H4 (cell line): ENCODE measurements around the gene TTYH1. TPM values are rescaled to one million over a fixed set of nuclear protein-coding genes. Genes with fewer than 3 reads are reported as not detected.

Experiments used
- DNase-seq: peaks from one replicate; pipeline ENCODE4 v3.0.0-alpha.2; 2015; ENCODE audit warnings: low spot score
- total RNA-seq: library from RNA; depleted of rRNA; stranded (reverse); fragments of >200 nt; shearing (Covaris generic); gene quantifications from 2 replicates; pipeline ENCODE4 v1.2.3, GENCODE V29; 2014

Gene TTYH1
- total RNA-seq, 1 experiment from 2014 or later: not detected

DNA sequence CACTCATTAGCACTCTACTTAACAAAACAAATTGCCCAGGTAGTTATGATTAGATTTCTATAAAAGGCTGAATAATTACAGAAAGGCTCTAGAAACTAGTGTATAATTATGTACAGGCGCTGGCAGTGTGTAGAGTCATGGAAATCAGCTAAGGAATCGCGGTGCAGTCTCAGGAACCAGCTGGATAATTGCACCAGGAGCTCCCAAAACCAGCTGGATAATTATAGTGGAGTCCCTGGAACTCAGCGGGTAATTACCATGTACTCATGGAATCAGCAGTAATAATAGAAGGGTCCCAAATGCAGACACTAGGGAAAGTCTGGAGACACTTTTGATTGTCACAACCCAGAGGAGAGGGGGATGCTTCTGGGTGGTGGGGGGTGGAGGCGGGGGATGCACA, 23.2 kb upstream of the TTYH1 start:
- no peak for DNase-seq

DNA sequence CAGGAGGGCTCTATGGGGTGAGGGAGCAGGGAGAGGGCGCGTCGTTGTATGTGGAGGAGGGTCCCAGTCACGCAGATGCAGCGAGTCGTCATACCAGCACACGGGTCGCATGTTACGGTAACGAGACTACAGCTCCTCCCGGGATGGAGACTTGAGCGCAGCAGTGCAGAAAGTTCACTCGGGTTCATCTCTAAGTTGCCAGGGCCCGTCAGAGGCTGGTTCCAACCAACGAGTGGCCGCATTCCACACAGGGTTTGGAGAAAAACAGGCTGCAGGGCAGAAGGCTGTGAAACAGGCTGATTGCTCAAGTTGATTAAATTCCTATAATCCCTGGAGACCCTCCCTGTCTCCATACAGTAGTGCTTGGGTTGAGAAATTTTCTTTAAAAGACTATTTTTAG, 21.9 kb upstream of the TTYH1 start:
- no peak for DNase-seq

DNA sequence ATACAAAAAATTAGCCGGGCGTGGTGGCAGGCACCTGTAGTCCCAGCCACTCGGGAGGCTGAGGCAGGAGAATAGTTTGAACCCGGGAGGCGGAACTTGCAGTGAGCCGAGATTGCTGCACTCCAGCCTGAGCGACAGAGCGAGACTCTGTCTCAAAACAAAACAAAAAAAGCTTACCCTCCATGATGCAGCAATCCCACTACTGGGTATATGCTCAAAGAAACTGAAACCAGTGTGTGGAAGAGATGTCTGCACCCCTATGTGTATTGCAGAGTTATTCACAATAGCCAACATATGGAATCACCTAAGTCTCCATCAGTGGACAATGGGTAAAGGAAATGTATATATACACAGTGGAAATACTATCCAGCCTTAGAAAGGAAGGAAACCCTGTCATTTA, 19.6 kb upstream of the TTYH1 start:
- DNase-seq: no peak

DNA sequence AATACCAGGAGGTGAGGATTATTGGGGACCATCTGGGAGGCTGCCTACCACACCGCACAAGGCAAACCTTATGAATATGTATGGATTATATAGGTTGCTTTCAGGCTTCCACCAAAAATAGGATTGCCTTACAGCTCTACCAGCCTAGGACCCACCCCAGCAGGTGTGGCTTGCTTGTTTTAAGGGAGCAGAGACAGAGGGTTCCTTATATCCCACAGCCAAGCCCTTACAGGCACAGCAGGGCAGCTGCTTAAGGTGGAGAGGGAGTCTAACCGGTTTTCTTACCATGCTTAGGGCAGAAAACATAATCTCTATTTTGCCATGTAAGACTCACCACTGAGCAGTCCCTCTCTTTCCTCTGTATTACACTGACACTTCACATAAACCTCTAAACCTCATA, 16.1 kb upstream of the TTYH1 start:
- DNase-seq: no peak

DNA sequence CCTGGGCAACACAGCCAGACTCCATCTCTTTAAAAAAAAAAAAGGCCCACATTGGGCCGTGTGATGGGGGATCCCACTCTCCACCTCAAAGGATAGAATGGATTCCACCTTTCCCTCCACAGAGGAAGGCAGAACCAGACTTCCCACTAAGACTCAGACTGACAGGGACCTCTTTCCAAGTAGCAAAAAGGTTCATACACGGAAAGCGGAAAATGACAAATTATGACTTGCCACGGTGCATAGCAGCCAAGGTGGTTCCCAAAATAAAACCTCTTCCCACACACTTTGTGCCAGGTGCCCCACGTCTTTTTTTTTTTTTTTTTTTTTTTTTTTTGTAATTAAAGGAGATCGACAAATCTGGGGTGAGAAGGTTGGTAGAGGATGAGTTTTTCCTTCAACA, 14.4 kb upstream of the TTYH1 start:
- DNase-seq: no peak

DNA sequence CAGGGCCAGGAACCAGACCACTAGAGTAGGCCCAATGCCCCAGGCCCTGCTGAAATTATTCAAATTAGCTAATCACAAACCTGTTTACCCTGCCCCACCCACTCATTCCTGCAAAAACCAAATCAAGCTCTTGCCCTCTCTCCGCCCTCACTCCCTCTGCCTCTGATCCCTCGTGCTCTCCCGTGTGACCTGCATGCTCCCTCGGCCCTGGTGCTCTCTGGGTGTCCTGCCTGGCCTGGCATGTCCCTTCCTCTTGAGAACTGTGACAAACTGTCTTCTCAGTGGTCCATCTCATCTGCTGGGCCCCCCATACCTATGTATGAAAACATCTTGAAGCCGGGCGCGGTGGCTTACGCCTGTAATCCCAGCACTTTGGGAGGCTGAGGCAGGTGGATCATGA, 12.2 kb upstream of the TTYH1 start:
- DNase-seq: no peak

DNA sequence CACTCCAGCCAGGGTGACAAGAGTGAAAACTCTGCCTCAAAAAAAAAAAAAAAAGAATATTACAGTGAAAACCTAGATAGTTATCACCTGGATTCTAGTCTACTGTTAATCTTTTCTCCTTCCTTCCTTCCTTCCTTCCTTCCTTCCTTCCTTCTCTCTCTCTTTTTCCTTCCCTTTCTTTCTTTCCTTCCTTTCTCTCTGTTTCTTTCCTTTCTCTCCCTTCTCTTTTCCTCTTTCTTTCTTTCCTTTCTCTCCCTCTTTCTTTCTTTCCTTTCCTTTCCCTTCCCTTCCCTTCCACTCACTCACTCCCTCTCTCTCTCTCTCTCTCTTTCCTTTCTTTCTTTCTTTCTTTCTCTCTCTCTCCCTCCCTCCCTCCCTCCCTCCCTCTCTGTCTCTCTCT, 9.6 kb upstream of the TTYH1 start:
- DNase-seq: no peak

DNA sequence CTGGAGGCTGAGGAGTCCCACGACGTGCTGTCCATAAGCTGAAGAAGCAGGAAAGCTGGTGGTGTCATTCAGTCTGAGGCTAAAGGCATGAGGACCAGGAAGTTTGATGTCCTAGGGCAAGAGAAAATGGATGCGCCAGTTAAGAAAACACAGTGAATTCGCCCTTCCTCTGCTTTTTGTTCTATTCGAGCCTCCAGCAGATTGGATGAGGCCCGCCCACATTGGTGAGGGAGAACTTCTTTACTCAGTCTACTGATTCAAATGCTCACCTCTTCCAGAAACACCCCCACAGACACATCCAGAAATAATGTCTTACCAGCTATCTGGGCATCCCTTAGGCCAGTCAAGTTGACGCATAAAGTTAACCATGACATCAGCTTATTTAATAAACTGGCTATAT, 7.5 kb upstream of the TTYH1 start:
- no peak for DNase-seq

DNA sequence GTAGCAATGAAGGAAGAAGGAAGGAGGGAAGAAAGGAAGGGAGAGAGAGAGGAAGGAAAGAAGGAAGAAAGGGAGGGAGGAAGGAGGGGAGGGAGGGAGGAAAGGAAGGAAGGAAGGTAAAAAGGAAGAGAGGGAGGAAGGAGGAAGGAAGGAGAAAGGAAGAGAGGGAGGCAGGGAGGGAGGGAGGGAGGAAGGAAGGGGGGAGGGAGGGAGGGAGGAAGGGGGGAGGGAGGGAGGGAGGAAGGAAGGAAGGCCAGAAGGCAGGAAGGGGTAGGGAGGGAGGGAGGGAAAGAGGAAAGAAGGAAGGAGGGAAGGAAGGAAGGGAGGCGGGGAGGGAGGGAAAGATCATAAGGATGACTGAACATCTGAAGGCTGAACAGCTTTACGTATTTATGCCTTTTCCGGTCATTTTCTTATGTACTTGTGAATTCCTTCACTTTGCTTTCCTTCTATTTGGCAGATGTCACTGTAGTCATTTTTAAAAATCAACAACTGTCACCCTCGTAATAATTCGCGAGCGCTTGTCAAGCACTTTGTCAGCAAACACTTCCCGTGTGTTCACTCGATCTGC, 6.7 kb upstream of the TTYH1 start:
- no peak for DNase-seq

DNA sequence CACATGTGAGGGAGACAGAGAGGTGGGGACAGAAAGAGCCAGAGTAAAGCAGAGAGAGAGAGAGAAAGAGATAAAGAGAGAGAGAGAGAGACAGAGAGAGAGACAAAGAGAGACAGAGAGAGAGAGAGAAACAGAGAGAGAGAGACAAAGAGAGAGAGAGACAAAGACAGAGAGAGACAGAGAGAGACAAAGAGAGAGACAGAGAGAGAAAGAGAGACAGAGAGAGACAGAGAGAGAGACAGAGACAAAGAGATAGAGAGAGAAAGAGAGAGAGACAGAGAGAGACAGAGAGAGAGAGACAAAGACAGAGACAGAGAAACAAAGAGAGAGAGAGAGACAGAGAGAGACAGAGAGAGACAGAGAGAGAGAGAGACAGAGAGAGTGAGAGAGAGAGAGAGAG, 4.2 kb upstream of the TTYH1 start:
- DNase-seq: no peak

DNA sequence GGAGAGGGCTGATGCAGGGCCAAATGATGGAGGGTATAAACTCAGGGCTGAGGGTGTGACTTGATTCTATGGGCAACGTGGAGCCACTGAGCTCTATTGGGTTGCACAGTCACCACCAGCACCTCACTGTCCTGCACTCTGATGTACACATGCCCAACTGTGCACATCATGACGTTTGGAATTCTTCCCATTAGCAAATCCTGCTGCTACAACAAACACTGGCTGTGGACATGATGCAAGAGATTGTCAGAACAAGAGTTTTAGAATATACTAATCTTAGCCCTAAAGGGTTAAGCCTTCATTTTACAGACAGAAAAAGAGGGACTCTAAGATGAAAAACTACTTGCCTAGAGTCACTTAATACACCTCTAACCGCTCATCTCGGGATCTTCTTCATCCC, 2.4 kb upstream of the TTYH1 start:
- DNase-seq: no peak

DNA sequence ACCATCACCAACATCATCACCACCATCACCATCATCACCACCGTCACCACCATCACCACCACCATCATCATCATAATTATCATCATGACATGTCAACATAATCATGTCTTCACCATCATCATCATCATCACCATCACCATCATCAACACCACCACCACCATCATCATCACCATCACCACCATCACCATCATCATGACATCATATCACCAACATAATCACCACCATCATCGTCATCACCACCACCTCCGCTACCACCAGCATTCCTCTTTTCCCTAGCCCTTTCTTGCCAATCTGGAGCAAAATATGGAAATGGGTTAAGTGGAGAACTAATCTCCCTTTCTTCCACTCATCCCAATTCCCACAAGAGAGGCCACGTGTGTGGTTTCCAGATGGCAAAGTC, 1.1 kb upstream of the TTYH1 start:
- no peak for DNase-seq

DNA sequence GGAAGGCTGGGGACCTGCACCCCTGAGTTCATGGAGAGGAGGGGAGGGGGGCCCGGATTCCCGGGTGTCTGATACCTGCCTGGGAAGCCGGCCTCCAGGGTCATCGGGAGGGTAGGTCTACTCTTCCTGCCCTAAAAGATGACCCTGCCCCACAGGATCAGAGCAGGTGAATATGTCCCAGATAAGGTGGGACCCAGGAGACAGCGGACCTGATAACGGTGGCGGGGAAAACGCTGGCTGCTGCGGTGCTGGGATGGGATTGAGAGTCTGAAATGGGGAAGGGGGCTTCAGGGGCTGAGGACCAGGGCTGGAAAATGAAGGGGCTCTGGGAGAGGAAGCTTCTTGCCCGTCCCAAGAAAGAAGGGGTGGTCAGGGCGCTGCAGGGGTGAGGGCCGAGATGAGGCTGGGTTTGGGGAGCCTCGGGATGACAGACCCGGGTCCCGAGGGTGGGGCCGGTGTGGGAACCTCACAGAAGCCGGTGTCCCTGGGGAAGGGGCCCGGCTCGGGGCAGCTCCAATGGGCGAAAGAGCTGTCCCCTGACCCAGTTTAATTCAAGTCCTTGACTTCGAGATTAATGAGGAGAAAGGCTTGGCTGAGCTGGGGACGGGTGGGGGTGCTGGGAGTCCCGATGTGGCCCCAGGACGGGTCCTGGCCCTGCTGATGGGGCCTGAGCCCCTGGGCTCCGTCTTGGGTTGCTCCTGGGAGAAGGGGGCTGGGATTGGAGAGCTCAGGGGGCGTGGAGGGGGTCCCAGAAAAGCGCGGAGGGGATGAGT, 823 bp downstream of the TTYH1 start:
- DNase-seq: no peak

DNA sequence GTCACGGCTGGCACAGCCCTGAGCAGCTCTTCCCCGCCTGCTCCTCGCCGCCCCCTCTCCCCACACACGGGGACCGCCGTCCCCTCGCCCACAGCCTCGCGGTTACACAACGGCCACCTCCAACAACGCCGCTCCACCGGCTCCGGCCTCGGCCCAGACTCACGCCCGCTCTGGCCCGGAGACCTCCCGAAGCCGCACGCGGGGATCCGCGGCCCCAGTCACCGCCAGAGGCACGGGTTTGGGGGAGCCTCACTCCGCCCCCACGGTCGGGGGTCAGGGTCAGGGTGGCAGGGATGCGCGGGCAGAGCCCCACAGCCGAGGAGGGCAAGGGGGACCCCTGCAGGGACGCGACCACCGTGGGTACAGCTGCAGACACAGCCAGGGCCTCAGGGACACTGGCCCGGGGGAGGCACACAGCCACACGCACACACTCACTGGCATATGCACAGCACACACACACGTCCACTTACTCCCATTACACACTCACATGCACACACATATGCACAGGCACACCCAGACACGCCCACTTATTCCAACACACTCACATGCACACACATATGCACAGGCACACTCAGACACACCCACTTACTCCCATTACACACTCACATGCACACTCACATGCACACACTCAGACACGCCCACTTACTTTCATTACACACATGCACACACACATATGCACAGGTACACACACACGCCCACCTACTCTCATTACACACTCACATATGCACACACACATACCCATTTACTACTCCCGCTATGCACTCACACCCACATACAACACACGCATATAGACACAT, 1.6 kb downstream of the TTYH1 start:
- DNase-seq: no peak

DNA sequence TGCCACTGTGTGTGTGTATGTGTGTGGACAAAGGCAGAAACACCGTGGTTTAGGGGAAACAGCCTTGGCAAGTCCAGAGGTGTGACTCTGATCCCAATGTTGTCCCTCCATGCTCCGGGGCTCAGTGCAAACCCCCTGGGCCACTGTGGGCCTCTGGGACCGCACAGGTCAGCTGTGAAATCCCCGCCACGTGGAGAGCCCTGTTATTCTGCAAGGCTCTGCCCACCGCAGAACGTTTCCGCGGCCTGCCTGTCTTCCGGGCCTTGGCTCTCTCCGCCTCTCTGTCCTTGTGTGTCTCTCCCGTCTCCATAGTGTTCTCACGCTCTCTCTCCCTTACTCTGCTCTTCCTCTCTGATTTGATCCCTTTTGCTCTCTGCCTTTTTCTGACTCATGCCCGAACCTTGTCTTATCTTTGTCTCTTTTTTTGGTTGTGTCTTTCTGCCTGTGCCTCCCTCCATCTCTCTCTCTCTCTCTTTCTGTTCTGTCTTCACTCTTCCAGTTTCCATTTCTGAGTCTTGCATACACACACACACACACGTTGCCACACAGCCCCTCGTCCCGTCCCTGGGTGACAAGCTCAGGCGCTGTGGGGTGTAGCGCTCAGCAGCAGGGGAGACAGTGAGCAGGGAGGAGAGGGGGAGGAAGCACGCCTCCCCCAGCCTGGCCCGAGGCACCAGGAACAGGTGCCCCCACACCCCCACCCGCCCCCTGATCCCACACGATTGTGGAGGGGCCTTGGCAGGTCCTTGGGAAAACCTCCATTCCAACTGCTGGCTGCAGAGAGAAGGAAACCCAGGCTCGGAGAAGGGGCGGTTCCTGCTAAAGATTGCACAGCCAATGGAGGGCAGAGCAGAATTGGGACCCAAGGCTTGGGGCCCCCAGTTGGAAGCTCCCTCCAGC, 3.0 kb downstream of the TTYH1 start:
- DNase-seq: no peak

DNA sequence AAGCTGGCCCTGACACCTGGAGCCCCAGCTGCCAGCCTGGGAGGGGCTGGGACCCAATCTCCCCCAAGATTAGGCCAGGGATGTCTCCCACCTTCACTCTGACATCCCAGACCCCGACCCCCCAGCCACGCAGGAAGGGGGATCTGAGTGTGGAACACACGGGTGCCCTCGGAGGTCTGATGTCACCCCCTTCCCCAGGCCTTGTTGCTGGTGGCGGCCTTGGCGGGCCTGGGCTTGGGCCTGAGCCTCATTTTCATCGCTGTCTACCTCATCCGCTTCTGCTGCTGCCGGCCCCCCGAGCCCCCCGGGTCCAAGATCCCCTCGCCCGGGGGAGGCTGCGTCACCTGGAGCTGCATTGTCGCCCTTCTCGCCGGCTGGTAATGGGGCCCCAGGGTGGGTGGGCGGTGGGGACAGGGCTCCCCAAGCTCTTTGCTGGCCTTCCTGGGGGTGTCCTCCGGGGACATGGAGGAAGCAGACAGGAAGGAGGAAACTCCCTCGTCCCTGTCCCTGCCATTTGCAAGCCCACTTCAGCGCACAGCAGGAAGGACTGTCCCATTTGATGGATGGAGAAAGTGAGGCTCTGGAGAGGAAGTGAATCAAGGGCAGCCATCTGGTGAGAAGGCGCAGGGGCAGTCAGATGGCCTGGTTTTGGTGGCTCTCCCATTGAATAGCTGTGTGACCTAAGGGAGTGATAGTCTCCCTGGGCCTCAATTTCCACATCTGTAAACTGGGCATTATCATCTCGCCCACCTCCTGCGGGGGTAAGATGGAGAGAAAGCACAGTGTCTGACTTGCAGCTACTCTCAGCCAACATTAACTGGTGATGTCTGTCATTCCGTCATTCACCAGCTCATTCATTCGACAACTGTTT, 3.9 kb downstream of the TTYH1 start:
- DNase-seq: no peak

DNA sequence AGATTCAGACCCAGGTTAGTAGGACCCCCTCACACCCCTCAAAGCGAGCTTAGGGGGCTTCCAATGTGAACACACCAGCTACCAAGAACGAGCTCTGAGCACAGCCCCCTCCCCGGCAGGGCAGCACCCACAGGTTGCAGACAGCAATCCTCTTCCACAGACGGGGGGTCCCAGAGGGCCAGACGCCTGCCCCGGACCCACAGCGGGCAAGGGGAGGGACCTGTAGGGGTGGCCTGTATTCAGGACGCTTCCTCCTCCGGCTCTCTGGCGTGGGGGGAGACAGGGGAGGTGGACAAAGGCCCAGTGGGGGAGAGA, 4.8 kb downstream of the TTYH1 start:
- DNase-seq: no peak

DNA sequence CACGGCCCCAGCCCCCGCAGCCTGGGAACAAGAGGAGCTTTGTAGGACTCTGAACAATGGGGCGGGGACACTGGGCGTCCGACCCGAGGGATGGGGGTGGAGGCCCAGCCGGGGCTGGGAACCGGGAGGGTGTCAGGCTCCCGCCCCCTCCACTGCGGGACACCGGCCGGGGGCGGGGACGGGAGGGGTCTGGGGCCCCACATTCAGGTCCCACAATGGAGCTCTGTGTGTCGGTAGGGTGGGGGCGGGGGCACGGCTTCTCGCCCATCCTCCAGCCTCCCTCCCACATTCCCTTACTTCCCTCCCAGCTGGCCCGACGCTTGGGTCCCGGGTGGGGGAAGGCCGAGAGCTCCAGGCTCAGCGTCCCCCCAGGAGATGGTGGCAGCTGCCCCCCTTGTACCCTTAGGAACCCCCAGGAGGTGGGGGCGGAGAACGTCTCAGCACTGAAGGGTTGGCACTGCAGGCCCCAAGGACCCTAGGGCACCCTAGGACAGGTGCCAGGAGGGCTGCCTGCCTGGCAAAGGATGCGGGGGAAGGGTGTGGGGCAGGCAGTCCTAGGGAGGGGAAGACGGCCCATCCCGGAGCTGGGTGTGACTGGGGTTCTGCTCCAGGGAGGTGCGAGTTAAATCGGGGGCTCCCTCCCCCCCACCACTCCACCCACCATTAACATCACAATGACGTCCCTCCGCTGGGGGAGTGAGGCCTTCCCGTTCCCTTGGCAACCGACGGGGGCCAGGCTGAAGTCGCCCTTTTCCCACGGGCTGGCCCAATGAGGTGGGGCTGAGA, 5.3 kb downstream of the TTYH1 start:
- DNase-seq: no peak

DNA sequence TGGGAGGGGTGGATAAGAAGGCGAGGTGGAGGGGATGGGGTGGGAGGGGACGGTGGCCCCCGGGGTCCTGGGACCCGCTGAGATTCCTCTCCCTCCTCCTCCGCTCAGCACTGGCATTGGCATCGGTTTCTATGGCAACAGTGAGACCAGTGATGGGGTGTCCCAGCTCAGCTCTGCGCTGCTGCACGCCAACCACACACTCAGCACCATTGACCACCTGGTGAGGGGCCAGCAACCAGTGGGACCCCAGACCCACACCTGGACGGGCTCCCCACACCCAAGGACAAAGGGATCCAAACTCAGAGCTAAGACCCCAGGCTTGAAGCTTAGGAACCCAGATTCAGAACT, 5.9 kb downstream of the TTYH1 start:
- no peak for DNase-seq

DNA sequence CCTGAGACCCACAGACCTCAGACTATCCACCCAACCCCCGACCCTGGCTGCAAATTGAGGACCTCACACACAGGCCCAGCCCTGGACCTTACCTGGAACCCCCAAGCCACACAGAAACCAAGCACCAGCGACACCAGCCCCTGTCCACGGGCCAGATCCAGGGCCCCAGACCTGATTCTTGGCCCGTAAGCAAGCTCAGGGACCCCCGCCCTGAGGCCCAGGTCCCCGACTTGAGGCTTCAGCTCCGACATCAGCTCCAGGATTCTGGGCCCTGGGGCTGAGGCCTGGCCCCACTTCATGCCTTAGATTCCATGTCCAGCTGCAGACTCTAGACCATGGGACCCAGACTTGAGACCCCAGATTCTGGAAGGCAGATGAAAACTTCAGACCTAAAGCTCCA, 6.3 kb downstream of the TTYH1 start:
- no peak for DNase-seq

DNA sequence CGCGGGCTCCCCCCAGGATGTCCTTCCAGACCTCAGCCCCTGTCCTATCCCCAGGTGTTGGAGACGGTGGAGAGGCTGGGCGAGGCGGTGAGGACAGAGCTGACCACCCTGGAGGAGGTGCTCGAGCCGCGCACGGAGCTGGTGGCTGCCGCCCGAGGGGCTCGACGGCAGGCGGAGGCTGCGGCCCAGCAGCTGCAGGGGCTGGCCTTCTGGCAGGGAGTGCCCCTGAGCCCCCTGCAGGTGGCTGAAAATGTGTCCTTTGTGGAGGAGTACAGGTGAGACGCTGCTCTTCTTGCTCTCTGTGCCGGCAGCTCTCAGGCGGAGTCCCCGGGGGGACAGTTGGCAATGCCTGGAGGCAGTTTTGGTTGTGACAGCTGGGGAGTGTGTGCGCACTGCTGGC, 6.9 kb downstream of the TTYH1 start:
- DNase-seq: no peak
